Transverse colon (tissue), 4 donors: Measurements from ENCODE around the gene SMPD4. TPM values are rescaled to one million over a fixed set of nuclear protein-coding genes. Genes with fewer than 3 reads are reported as not detected.
"Not testable (repeated sequence)": the region's sequence is repeated elsewhere in the genome, so short reads cannot be mapped to it uniquely, and the experiment has no call there.

Experiments used
- DNase-seq: peaks from one replicate; pipeline ENCODE4 v3.0.0-alpha.2; 2019
- H3K27ac ChIP-seq, 4 donors: fragments of 200-600 bp; sonication (generic); 2 replicates each; pipeline ENCODE4 v1.5.1; 2016 to 2018; ENCODE audit warnings: inconsistent platforms in 4 of 4
- H3K27me3 ChIP-seq: fragments of 200-600 bp; sonication (generic); 2 replicates; pipeline ENCODE4 v1.5.1; 2017; ENCODE audit warnings: inconsistent platforms
- H3K36me3 ChIP-seq, 4 donors: fragments of 200-600 bp; sonication (generic); 2 replicates each; pipeline ENCODE4 v1.5.1; 2017 to 2019; ENCODE audit warnings: inconsistent platforms in 4 of 4
- H3K4me1 ChIP-seq, 4 donors: fragments of 200-600 bp; sonication (generic); 2 replicates each; pipeline ENCODE4 v1.5.1; 2017 to 2020; ENCODE audit warnings: inconsistent platforms in 4 of 4
- H3K4me3 ChIP-seq, 4 donors: fragments of 200-600 bp; sonication (generic); 1 replicate in 1 of 4; 2 replicates in 3 of 4; pipeline versions ENCODE4 v1.5.1 to v1.6.1; 2017 to 2019; ENCODE audit warnings: inconsistent platforms in 4 of 4
- H3K9me3 ChIP-seq, 2 donors: fragments of 200-600 bp; sonication (generic); 2 replicates each; pipeline ENCODE4 v1.5.1; 2017 to 2019; ENCODE audit warnings: inconsistent platforms in 2 of 2
- EP300 ChIP-seq: sonication (generic); formaldehyde crosslinking; IDR thresholded peaks from one replicate; pipeline ENCODE4 v1.6.1; 2017; ENCODE audit warnings: antibody characterized with exemption, low read depth
- POLR2A ChIP-seq: fragments of 450-650 bp; IDR thresholded peaks from one replicate; pipeline ENCODE4 v1.6.1; 2016; ENCODE audit warnings: antibody characterized with exemption, mild to moderate bottlenecking, moderate library complexity
- POLR2AphosphoS5 ChIP-seq, 3 donors: sonication (generic); formaldehyde crosslinking; IDR thresholded peaks; one replicate each; pipeline ENCODE4 v1.6.1; 2016; ENCODE audit warnings: antibody characterized with exemption in 3 of 3
- WGBS, 2 donors: methylation state at CpG; one replicate each; pipeline ENCODE4 v1.1.5; 2018; ENCODE audit warnings: low coverage in 1 of 2; 5-methylcytosine and 5-hydroxymethylcytosine counted together
- in situ Hi-C, 4 donors: fragments of 200-750 bp; cut with MboI; loops; one replicate each; pipeline versions ENCODE4 v1.15.0 to v1.15.1; 2017; ENCODE audit warnings: low sequenced_read_pairs in 3 of 4, low pct_ligation_motif_present in 1 of 4, low pct_unique_long_range_greater_than_20kb in 1 of 4
- intact Hi-C: fragments of 100-400 bp; cut with DNase I; formaldehyde crosslinking; loops from one replicate; pipeline ENCODE4 v1.15.1; 2023; ENCODE audit warnings: low total_unique reads
- total RNA-seq, 4 donors: library from RNA; depleted of rRNA; stranded (reverse); fragments of >200 nt; gene quantifications; one replicate each; pipeline ENCODE4 v1.1.0, GENCODE V29; 2016
- TF ChIP-seq, protein P1 (sequence below), 5 experiments: fragments of 200-600 bp in 3 of 5; fragments of 450-650 bp in 2 of 5; sonication (generic) in 3 of 5; IDR thresholded peaks; 1 replicate in 2 of 5; 2 replicates in 3 of 5; pipeline ENCODE4 v1.5.1; 2016 to 2017; ENCODE audit warnings: antibody characterized with exemption in 5 of 5, inconsistent platforms in 3 of 5, mild to moderate bottlenecking in 2 of 5, moderate library complexity in 1 of 5

SMPD4 gene
- total RNA-seq, 4 donors from 2014 or later, result 29.1 to 110 (median 52.8) TPM

DNA sequence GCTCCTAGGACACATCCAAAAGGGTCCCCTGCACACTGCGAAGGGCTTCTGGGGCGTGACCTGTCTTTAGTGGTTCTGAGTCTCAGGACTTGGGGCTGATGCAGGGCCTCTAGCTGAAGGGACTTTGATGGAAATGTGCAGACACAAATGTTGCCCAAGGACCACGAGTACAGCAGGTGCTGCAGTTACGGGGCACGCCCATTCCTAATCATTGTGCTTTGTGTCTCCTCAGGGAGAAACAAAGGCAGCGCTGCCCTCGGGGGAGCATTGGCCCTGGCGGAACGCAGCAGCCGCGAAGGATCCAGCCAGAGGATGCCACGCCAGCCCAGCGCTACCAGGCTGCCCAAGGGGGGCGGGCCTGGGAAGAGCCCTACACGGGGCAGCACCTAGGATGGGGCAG, 8.8 kb upstream of the SMPD4 start:
- no peak for DNase-seq
- intact Hi-C loops, result no loop called here
- H3K4me1 ChIP-seq, result no peaks in the 10 kb centered on the region
- no peaks in the 10 kb centered on the region for H3K27me3 ChIP-seq
- no peaks in the 10 kb centered on the region for H3K36me3 ChIP-seq
- WGBS, 2 donors, result 88% methylated on average over 11 of the region's 15 CpGs; no CpG with 5 or more reads in 1 of the 2 donors
- TF ChIP-seq, protein P1, sequence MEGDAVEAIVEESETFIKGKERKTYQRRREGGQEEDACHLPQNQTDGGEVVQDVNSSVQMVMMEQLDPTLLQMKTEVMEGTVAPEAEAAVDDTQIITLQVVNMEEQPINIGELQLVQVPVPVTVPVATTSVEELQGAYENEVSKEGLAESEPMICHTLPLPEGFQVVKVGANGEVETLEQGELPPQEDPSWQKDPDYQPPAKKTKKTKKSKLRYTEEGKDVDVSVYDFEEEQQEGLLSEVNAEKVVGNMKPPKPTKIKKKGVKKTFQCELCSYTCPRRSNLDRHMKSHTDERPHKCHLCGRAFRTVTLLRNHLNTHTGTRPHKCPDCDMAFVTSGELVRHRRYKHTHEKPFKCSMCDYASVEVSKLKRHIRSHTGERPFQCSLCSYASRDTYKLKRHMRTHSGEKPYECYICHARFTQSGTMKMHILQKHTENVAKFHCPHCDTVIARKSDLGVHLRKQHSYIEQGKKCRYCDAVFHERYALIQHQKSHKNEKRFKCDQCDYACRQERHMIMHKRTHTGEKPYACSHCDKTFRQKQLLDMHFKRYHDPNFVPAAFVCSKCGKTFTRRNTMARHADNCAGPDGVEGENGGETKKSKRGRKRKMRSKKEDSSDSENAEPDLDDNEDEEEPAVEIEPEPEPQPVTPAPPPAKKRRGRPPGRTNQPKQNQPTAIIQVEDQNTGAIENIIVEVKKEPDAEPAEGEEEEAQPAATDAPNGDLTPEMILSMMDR (IDR thresholded peaks at IDR 0.05), result no peak
- TF ChIP-seq EP300 (no peak), POLR2AphosphoS5 (IDR thresholded peaks at IDR 0.05) (no peak), POLR2A (no peak)
- in situ Hi-C loops, result no loop called here
- no peaks in the 10 kb centered on the region for H3K9me3 ChIP-seq
- H3K4me3 ChIP-seq, result no peak overlapping the region
- H3K27ac ChIP-seq, result no peak overlapping the region

DNA sequence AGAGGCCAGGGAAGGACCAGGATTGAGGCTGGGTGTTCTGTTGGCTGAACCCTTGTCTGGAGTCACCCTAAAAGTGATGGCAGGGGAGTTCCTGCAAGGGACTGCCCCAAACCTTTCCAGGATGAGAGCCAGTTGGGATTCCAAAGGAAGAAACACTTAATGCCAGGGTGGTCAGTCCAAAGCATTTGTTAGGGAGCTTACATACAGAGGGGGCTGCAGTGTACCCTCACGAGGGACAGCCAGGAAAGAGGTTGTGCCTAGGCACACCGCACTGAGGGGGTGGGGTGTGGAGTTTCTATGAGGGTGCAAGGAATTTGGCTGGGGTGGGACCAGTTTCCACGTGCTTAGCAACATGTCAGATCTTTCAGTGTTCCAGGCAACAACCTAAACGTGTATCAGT, 7.6 kb upstream of the SMPD4 start:
- not testable (repeated sequence) for H3K27me3 ChIP-seq
- in situ Hi-C loops, result loop anchor here in 2 of 4 donors (5.0 to 10.0 kb wide), 2 partner anchors 146 to 1298 kb away; no protein-coding TSS in a partner anchor

DNA sequence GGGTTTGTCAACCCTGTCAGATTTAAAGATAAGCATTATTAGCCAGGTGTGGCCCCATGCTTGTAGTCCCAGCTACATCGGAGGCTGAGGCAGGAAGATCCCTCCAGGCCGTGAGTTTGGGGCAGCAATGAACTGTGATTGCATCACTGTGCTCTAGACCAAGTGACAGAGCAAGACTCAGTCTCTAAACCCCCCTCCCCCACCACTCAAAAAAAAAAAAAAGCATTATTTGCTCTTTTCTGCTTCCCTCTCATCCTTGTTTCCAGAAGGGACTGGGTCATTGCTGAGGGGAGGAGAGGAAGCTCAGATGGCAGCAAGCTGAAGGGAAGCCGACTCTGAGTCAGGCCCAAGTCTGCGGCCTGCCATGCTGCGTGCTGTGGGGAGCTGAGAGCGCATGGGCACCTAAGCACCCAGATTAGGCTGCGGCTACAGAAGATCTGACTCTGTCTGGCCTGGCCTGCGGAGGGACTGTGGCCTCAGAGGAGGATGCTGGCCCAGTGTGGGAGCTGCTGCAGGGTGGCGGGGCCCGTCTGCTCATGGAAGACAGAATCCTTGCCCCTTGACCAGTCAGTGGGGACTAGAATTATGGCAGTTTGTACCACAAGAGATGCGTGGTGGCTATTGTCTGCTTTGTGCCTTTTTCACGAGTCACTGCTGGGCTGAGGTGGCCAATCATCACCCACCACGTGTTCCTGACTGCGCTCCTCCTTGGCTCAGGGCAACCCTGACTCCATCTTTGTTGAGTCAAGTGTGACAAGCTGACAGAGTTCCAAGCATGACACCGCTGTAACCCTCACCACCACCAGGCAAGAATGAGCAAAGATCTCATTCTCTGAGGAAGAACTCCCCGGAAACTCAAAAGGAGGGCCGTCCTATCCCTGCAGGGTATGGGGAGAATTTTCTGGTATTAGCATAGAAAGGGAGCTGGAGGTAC, 6.7 kb upstream of the SMPD4 start:
- H3K4me1 ChIP-seq, result peaks cover 6 to 10% (median 7%) of the 10 kb centered on the region in 4 donors
- in situ Hi-C loops, result loop anchor here in 2 of 4 donors (5.0 to 10.0 kb wide), 2 partner anchors 147 to 1299 kb away; no protein-coding TSS in a partner anchor
- intact Hi-C loops, result loop anchor here (10.0 kb wide), 1 partner anchor 147 kb away; no protein-coding TSS in a partner anchor
- DNase-seq, H3K27me3 ChIP-seq, H3K36me3 ChIP-seq, H3K4me3 ChIP-seq, H3K9me3 ChIP-seq, H3K27ac ChIP-seq: not testable (repeated sequence)
- WGBS, 2 donors, result 80 to 94% methylated on average over 1 to 17 of the region's 17 CpGs

More for the DNA sequence above, 7.6 kb upstream of the SMPD4 start:
- intact Hi-C loops, result loop anchor here (10.0 kb wide), 1 partner anchor 146 kb away; no protein-coding TSS in a partner anchor
- not testable (repeated sequence) for DNase-seq, H3K4me1 ChIP-seq, H3K27ac ChIP-seq, H3K4me3 ChIP-seq, H3K9me3 ChIP-seq, H3K36me3 ChIP-seq
- 94% methylated on average over 2 of the region's 4 CpGs; no CpG with 5 or more reads in 1 of the 2 donors for WGBS, 2 donors

DNA sequence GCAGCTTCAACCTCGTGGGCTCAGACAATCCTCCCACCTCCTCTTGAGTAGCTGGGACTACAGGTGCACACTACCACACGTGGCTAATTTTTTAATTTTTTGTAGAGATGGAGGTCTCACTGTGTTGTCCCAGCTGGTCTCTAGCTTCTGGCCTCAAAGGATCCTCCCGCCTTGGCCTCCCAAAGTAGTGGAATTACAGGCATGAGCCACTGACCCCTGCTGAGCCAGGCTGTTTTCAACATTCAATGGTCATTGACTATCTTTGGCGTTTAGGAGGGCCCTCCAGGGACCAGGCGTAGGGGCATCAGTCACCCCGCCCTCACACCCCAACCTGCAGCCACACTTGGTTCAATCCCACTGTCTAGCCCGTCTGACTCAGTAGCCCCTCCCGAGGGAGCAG, 5.9 kb upstream of the SMPD4 start:
- no peak overlapping the region for H3K4me3 ChIP-seq
- no peaks in the 10 kb centered on the region for H3K9me3 ChIP-seq
- TF ChIP-seq, protein P1 (IDR thresholded peaks at IDR 0.05), result no peak
- TF ChIP-seq EP300, result no peak
- no peak for TF ChIP-seq POLR2A
- TF ChIP-seq POLR2AphosphoS5 (IDR thresholded peaks at IDR 0.05), result no peak
- WGBS, 2 donors, result 80% methylated on average over 8 of the region's 8 CpGs; no CpG with 5 or more reads in 1 of the 2 donors
- H3K36me3 ChIP-seq, result no peaks in the 10 kb centered on the region
- H3K27ac ChIP-seq, result no peak overlapping the region
- in situ Hi-C loops, result loop anchor here in 2 of 4 donors (5.0 to 10.0 kb wide), 2 partner anchors 148 to 1300 kb away; no protein-coding TSS in a partner anchor
- peaks cover 8 to 12% (median 12%) of the 10 kb centered on the region in 4 donors for H3K4me1 ChIP-seq
- no peaks in the 10 kb centered on the region for H3K27me3 ChIP-seq
- no peak for DNase-seq
- intact Hi-C loops, result loop anchor here (10.0 kb wide), 1 partner anchor 148 kb away; no protein-coding TSS in a partner anchor

DNA sequence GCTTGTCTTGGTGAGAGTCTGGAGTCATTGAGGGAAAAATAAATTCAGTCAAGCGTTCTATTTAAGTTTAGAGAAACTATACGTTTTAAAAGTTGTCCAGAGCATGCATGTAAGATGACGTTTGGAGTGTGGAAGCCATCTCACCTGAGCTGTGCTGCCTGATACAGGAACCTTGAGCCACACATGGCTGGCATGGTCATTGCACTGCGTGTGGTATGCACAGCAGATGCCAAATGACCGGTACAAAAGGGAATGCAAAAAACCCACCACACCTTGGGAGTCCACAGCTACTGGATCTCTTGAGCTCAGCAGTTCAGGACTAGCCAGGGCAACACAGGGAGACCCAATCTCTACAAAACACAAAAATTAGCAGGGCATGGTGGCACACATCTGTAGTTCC, 5.0 kb upstream of the SMPD4 start:
- Histone ChIP-seq H3K27me3 (no peaks in the 10 kb centered on the region), H3K36me3 (no peaks in the 10 kb centered on the region), H3K4me3 (no peak overlapping the region), H3K9me3 (no peaks in the 10 kb centered on the region), H3K27ac (no peak overlapping the region), H3K4me1 (peaks cover 8 to 12% (median 12%) of the 10 kb centered on the region in 4 donors)
- in situ Hi-C loops (loop anchor here in 2 of 4 donors (5.0 to 10.0 kb wide), 2 partner anchors 148 to 1301 kb away; no protein-coding TSS in a partner anchor), intact Hi-C loops (loop anchor here (10.0 kb wide), 1 partner anchor 148 kb away; no protein-coding TSS in a partner anchor)
- TF ChIP-seq, protein P1 (IDR thresholded peaks at IDR 0.05), result no peak
- TF ChIP-seq EP300 (no peak), POLR2A (no peak), POLR2AphosphoS5 (IDR thresholded peaks at IDR 0.05) (no peak)
- DNase-seq, result no peak
- WGBS, 2 donors, result 83% methylated on average over 5 of the region's 5 CpGs; no CpG with 5 or more reads in 1 of the 2 donors
